GM19463 (cell line): ENCODE results near the gene CBX7.
"Not testable (repeated sequence)": the region's sequence is repeated elsewhere in the genome, so short reads cannot be mapped to it uniquely, and the experiment has no call there.

Experiments
- ATAC-seq: cut with Tn5 transposase; IDR thresholded peaks from one replicate; pipeline ENCODE4 v1.9.1; 2021; ENCODE audit warnings: mild to moderate bottlenecking, moderate library complexity; ENCODE audit not compliant: unreplicated experiment

CBX7 gene

DNA sequence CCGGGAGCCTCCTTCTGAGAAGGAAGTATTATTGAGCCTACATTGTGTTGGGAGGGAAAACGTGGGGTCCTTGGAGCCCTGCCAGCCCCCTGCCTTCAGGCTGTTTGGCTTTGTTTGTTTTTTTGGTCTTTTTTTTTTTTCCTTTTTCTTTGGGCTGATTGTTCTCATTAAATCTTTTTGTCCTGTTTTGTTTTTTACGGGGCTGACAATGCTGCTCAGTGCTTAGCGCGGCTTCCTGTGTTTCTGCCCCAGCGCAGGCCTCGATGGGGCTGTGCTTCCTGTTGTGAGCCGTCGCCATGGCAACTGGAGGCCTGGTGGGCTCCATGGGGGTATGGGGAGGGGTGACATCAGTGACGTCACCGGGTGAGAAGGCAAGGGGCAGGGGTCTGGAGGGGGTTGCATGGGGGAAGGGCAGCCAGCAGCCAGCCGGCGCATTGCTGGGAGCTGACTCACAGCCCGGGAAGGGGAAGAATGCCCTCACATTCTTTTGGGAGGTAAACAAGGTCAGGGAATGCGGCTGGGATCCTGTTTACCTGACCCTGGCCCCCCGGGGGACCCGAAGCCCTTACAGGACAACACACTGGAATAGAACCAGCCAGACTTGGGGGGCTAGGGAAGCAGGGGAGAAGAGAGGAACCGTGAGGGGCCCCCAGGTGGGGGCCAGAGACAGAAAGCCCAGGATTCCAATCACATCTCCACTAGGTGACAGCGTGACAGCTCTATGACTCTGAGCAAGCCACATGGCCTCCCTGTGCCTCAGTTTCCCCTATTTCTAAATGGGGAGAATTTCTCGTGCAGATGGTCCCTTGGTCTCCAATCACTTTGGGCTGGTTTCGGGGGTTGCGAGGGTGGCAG is 22.2 kb upstream of the CBX7 start:
- no peak for ATAC-seq

DNA sequence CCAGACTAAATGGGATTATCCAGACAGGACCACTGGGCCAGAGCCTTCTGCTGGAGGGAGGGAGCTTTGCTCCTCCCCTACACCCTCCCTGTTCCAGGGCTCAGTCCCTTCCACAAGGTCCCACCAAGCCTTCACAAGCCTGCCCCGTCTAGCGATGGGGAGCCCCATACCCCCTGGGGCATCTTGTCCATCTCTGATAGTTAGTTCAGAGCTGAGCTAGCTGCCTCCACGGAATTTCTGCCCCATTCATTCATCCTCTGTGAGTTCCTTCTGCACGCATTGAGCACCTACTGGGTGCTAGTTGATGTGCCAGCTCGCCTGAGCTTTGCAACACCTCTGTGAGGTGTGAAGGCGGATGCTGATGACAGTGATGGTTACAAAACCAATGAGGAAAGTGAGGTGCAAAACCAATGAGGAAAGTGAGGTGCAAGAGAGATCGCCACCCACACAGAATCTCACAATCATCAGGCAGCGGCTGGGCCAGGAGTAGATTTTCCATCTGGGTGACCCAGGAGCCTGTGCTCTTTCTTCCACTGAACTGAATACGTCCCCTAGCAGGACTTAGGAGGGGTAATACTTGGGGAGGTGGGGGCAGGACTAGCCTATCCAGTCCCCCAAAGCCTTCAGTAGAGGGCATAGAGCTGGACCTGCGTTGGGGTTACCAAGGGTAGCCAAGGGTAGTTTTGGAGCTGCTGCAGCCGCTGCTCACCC is 21.5 kb upstream of the CBX7 start:
- no peak for ATAC-seq

DNA sequence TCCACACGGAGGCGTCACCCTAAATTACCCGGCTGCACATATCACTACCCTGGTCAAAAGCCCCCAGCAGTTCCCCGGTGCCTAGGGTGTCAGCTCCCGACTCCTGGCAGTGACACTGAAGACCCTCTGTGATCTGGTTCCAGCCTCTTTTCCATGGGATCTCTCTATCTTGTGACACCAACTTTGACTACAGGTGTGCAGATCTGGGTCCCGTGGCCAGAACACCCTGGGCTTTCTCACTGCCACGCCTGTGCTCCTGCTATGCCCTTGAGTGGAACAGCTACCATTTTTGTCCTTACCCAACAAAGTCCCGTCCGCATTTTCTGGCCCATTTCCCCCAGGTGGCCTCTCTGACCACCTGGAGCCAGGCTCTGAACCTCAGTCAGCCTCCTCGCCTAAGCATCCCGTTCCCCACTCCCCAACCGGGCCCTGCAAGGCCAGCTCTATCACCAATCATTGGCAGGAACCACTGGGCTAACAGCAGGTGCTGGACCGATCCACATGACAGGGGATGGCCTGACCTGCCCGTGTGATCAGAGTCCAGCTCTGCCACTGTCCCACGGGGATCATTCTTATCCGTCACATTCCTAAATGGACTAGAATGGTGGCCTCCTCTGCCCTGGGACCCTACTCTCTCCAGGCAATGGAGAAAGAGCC is 20.7 kb upstream of the CBX7 start:
- no peak for ATAC-seq

DNA sequence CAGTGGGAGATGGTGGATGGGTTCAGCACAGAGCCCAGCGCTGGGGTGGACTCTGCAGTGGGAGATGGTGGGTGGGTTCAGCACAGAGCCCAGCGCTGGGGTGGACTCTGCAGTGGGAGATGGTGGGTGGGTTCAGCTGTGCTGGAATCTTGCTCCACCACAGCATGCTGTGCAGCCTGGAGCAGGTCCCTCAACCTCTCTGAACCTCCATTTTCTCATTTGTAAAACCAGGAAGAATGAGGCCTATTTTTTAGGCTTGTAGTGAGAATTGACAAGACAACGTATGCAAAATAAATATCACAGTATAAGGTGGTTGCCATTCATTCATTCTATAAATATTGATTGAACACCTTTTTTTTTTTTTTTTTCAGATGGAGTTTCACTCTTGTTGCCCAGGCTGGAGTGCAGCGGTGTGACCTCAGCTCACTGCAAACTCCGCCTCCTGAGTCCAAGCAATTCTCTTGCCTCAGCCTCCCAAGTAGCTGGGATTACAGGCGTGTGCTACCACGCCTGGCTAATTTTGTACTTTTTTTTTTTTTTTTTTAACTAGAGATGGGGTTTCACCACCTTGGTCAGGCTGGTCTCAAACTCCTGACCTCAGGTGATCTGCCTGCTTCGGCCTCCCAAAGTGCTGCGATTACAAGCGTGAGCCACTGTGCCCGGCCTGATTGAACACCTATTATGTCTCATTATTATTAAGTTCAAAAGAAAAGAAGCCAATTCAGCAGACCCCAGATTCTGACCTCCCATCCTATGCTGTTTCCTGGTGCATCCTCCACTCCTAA is 20.0 kb upstream of the CBX7 start:
- ATAC-seq, result not testable (repeated sequence)

DNA sequence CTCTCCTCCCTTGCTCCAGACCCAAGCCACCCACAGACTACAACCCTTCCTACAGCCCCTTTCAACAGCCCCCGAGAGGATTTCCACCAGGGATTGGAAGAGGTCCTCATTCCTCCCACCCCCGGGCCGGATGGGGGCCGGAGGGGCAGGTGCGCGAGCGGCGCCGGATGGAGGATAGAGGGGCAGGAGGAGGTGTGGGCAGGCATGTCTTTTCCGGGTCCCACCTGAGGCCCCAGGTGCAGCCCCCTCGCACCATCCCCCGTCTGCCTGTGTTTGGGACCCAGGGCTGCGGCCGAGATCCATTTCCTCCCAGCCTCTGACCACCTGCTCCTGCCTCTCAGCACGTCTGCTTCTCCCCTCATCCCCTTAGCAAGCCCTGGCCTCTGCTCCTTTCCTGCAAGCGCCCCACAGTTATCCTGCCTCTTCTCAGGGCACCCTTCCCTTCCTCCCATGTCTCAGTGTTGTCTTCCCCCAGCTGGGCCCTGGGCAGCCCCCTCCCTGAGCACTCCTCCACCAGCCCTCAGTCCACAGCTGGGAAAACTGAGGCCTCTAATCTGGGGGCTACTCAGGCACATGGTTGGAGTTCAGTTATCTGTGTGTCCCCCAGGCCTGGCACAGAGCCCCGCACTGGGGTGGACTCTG is 19.3 kb upstream of the CBX7 start:
- ATAC-seq, result no peak

DNA sequence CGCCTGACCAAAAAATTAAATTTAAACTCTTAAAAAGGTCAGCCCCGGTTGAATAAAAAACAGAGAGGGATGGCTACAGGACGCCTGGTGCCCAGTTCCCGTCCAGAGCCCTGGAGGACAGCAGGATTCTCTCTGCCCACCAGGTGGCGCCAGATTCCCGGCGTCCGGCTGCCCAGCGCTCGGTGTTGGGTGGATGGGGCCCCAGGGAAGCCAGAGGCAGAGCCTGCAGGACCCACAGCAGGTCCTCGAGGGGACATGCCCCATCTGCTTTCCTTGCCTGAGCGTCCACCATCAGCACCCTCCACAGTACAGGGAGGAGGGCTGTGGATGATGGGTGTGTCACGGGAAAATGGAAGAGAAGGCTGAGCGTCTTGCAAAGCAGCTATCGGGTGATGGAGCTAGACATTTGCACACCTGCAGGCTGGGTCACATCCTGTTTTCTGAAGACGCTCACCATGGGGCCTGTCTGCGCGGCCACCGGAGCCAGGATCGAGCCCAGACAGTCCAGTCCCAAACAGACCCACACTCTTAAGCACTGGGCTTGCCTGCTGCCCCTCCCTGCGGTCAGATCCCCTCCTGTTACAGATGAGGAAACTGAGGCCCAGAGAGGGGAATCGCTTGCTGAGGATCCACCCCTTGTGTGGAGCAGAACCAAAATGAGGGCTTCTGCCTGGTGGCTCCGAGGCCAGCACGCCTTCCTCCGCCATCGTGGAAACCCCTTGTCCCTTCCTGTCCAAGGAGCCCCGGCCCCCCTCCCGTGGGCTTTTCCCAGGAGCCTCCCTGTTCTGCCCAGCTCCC is 18.5 kb upstream of the CBX7 start:
- ATAC-seq, result peak; percentile 54

DNA sequence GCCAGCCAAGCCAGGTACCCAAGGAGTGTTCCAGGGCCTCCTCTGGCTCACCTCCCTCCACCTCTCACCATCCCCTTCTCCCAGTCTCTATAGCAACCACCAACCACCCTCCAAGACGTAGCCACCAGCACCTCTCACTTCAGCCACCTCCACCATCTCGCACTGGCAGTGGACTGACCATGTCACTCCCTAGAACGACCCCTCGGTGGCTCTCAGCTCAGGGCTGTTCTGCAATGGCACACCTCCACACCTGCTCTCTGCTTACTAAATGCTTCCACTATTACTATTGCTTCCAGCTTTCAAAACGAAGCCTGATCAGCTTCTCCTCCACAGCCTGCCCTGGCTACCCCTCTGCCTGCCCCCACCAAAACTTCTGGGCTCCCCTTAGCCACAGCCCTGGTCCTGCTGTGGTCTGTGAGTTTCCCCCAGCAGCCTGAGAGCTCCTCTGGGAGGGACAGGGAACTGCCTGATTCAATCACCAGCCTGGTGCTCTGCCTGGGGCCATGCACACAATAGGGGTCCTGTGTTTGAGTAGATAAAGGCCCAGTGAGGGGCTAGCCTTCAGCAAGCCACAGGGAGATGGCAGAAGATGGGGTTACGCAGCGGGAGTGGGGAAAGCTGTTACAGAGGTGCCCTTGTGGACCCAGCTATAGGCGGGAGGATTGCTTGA is 17.5 kb upstream of the CBX7 start:
- no peak for ATAC-seq

DNA sequence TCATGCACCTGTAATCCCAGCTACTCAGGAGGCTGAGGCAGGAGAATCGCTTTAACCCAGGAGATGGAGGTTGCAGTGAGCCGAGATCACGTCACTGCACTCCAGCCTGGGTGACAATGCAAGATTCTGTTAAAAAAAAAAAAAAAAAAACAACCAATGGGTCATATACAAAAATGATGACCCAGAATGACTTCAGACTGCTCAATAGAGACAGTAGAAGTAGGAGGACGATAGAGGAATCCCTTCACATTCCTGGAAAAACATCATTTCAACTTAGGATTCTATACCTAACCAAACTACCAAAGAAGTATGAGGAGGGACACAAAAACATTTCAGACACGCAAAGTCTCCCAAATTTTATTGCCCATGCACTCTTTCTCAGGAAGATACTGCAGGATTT is 14.1 kb upstream of the CBX7 start:
- no peak for ATAC-seq

DNA sequence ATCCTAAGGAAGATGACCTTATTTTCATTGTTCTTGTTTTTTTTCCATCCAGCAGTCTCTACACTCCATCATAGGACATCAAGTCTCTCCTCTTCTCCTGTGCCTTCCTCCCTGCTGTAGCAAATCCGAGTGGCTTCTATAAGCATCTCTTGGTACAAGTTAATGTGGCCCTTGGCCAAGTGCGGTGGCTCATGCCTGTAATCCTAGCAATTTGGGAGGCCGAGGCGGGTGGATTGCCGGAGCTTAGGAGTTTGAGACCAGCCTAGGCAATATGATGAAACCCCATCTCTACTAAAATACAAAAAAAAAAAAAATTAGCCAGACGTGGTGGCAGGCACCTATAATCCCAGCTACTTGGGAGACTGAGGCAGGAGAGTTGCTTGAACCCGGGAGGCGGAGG is 3.6 kb upstream of the CBX7 start:
- ATAC-seq, result not testable (repeated sequence)

DNA sequence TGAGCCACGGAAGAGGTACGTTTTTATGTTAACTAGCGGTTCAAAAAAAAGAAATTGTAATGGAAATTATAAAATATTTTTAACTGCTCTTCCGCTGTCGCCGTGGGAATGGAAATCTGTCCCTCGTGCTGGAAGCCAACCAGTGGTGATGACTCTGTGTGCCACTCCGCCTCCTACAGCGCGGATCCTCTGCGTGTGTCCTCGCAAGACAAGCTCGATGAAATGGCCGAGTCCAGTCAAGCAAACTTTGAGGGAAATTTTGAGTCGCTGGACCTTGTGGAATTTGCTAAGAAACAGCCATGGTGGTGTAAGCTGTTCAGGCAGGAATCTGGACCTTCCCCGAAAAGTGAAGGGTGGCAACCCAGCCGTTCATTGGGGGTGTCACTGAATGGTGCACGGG is 2.9 kb upstream of the CBX7 start:
- no peak for ATAC-seq

DNA sequence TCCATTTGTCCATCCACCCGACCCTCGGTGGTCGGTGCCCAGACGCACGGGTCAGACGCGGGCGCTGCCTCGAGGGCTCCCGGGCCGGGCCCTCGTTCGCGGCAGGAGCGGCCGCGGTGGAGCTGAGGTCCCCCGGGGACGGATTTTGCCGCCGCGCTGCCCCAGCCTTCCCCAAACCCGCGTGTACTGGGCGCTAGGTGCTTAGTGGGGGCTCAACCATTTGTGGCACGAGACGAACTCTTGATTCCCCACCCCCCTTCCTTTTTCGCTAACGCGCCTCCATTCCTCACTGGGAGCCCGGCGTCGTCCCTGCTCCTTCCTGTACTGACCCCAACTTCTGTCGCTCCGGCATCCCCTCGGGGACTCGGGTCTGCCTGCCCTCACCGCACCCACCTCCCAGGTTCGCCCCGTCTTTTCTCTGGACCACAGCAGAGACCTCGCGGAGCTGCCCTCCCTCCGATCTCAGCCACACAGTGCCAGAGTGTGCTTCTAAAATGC is 789 bp upstream of the CBX7 start:
- peak; percentile 5 for ATAC-seq

DNA sequence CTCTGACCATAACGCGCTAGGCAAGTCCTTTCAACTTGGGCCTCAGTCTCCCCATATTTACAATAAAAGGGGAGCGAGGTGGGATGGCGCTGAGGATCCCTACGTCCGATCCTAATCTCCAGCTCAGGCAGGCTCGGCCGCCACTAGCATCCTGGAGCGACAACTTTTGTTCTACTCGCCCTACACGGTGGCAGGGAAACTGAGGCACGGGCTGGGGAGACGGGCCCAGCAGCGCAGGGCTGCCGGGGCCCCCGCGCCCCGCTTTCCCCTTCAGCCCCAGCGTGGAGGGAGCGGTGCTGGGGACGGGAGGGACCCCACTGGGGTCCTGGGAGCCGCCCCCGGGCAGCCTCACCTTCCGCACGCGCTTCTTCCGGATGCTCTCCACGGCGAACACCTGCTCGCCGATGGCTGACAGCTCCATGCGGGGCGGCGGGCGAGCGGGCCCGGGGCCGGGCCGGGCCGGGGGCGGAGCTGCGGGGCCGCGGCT is 413 bp downstream of the CBX7 start:
- no peak for ATAC-seq

DNA sequence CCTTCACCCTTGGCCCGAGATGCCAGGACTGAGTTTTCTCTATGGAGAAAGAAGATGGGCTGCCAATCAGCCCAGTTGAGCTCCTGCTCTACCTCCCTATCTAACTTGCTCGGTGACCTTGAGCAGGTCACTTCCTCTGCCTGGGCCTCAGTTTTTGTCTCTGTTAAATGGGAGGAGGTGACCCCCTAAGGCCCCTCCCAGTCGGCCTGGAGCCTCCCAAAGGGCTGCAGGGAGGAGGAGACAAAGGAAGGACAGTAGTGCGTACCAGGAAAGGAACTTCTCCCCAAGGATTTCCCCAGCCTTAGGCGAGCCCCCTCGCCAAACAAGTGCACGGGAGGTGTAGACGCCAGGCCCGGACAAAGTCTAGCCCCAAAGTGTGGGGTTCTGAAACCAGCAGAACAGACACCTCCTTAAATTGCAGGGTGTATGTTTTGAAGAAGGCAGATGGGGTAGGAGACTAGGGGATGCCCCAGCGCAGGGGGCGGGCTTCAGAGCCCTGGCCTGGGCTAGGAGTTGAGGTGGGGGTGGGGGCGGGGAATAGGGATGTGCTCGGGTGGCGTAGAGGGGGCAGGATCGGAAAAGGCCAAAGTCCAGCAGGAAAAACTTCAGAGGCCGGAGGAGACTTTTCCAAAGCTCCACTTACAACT is 1.0 kb downstream of the CBX7 start:
- ATAC-seq, result no peak

DNA sequence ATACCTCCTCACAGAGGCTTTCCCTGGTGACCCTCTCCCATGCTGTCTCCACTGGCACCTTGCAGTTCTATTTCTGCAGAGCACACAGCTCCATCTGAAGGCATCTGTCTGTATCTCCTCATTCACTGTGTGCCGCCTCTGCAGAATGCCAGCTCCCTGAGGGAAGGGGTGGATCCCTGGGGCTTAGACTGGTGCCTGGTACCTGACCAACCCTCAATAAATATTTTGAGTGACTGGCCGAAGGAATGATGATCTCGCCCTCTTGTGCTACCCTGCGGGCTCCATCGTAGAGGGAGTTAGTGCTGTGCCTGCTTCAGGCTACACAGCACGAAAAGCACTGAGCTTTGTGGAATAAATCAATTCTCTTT is 1.6 kb downstream of the CBX7 start:
- ATAC-seq, result no peak

DNA sequence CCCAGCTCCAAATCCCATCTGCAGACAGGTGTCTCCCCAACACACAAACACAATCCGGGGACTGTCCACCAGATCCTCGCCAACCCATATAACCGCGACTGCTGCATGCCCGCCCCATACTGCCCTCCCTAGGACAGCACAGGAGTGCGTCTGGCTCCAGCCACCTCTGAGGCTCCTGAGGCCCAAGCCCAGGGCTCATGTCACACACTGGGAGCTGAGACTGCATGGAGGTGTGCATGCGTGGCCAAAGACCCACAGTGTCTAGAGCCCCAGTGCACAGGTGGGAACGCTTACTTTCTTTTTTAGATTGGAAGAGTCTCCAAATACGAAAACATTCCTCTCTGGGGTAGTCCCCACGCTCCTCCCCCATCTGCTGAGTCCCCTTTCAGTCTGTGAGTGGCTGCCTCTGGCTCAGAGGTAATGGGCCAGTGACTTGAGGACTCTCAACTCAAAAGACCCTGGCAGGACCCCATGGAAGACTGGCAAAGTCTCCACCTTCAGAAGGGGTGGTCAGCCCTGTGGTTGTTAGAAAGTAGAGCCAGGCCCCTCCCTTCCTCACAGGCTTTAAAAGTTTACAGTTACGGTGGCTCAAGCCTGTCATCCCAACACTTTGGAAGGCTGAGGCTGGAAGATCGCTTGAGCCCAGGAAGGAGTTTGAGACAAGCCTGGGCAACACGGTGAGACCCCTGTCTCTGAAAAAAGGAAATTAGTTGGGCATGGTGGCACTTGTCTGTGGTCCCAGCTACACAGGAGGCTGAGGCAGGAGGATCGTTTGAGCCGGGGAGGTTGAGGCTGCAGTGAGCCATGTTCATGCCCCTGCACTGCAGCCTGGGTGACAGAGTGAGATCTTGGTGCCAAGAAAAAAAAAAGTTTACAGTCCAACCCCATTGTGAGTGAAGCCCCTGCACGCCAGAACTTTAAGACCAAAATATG is 2.3 kb downstream of the CBX7 start:
- no peak for ATAC-seq

DNA sequence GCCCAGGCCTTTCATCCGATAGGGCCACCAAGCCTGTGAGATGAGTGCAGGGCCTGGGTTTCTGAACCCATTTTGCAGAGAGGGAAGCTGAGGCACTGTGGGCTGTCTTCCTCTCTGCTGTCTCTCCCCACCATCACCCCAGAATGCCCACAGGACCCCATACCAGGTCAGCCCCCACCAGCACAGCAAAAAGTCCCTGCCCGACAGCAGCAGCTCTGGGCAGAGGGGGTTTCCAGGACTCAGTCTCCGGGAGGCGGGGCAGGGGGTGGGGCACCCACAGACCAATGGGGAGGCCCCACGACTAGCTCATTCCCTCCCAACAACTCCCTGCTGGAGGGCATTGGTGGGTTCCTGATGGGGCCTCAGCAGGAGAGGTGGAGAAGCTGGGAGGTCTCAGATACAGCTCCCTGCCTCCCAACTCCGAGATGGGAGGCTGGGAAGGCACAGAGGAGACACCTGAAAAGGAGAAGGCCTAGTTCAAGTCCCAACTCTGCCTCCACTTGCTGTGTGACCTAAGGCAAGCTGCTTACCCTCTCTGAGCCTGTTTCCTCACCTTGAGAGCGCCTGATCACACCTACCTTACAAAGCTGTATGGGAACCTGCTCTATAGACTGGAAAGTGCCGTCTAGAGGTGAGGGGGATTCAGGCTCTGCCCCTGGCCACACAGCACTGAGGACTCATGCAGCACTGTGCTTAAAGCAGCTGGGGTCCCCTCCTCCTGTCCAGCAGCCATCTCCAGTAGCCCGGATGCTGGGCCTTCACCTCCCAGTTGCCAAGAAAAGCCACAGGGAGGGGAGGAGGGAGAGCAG is 3.5 kb downstream of the CBX7 start:
- ATAC-seq, result no peak
